ENCODE measurements around the gene ASIC2. TPM values are rescaled to one million over a fixed set of nuclear protein-coding genes. Genes with fewer than 3 reads are reported as not detected.

The ASIC2 gene
- total and polyA plus RNA-seq, 7 donors = 0.01 TPM; not detected in 6

GRCh38 chr17:33099252-33099651, 193.8 kb downstream of the ASIC2 start:
- ATAC-seq (no peak), DNase-seq (no peak)
- H3K27ac ChIP-seq = no peak overlapping the region
- no peaks in the 10 kb centered on the region for H3K9me3 ChIP-seq
- 81 to 91% (median 81%) methylated on average over 6 of the region's 6 CpGs for WGBS, 3 donors
- intact Hi-C loops (cut with DNase I) = loop anchor here in 1 of 2 donors (10.0 kb wide), 1 partner anchor 56 kb away; no protein-coding TSS in a partner anchor
- no peaks in the 10 kb centered on the region for H3K4me1 ChIP-seq
- H3K4me3 ChIP-seq = no peak overlapping the region
- no peak for TF ChIP-seq CTCF (IDR thresholded peaks at IDR 0.05)
- no peaks in the 10 kb centered on the region for H3K27me3 ChIP-seq (ENCODE audit: insufficient read depth in 3 of 3, low read length in 2 of 3)
- no peaks in the 10 kb centered on the region for H3K36me3 ChIP-seq (ENCODE audit: insufficient read depth in 1 of 2, low read depth in 1 of 2)

GRCh38 chr17:33097411-33097810, 195.7 kb downstream of the ASIC2 start:
- WGBS, 3 donors = 60 to 65% (median 64%) methylated on average over 8 of the region's 8 CpGs

GRCh38 chr17:33096161-33096560, 196.9 kb downstream of the ASIC2 start:
- intact Hi-C loops (cut with DNase I) = loop anchor here in 1 of 2 donors (10.0 kb wide), 1 partner anchor 59 kb away; no protein-coding TSS in a partner anchor
- H3K4me3 ChIP-seq = no peak overlapping the region

More at GRCh38 chr17:33097411-33097810, 195.7 kb downstream of the ASIC2 start:
- TF ChIP-seq CTCF (IDR thresholded peaks at IDR 0.05) = no peak
- no peaks in the 10 kb centered on the region for H3K9me3 ChIP-seq
- no peak overlapping the region for H3K4me3 ChIP-seq
- peaks cover 0 to 3% (median 0%) of the 10 kb centered on the region in 3 donors for H3K27me3 ChIP-seq (ENCODE audit: insufficient read depth in 3 of 3, low read length in 2 of 3)
- ATAC-seq = no peak
- no peak for DNase-seq
- no peak overlapping the region for H3K27ac ChIP-seq
- no peaks in the 10 kb centered on the region for H3K4me1 ChIP-seq
- H3K36me3 ChIP-seq (ENCODE audit: insufficient read depth in 1 of 2, low read depth in 1 of 2) = no peaks in the 10 kb centered on the region
- intact Hi-C loops (cut with DNase I) = loop anchor here in 1 of 2 donors (10.0 kb wide), 1 partner anchor 57 kb away; no protein-coding TSS in a partner anchor

GRCh38 chr17:33091271-33091670, 201.8 kb downstream of the ASIC2 start:
- H3K9me3 ChIP-seq = no peaks in the 10 kb centered on the region
- intact Hi-C loops (cut with DNase I) = loop anchor here in 1 of 2 donors (10.0 kb wide), 1 partner anchor 64 kb away; no protein-coding TSS in a partner anchor
- no peak for DNase-seq
- no peak for TF ChIP-seq CTCF (IDR thresholded peaks at IDR 0.05)
- no peaks in the 10 kb centered on the region for H3K36me3 ChIP-seq (ENCODE audit: insufficient read depth in 1 of 2, low read depth in 1 of 2)
- WGBS, 3 donors = 59 to 66% (median 60%) methylated on average over 5 of the region's 5 CpGs
- no peak overlapping the region for H3K4me3 ChIP-seq
- H3K27ac ChIP-seq = no peak overlapping the region
- peaks cover 0 to 9% (median 3%) of the 10 kb centered on the region in 3 donors for H3K27me3 ChIP-seq (ENCODE audit: insufficient read depth in 3 of 3, low read length in 2 of 3)
- ATAC-seq = no peak
- H3K4me1 ChIP-seq = no peaks in the 10 kb centered on the region

More at GRCh38 chr17:33096161-33096560, 196.9 kb downstream of the ASIC2 start:
- Histone ChIP-seq H3K36me3 (ENCODE audit: insufficient read depth in 1 of 2, low read depth in 1 of 2) (no peaks in the 10 kb centered on the region), H3K4me1 (no peaks in the 10 kb centered on the region), H3K27ac (no peak overlapping the region), H3K9me3 (no peaks in the 10 kb centered on the region), H3K27me3 (ENCODE audit: insufficient read depth in 3 of 3, low read length in 2 of 3) (peaks cover 0 to 3% (median 0%) of the 10 kb centered on the region in 3 donors)
- ATAC-seq = no peak
- DNase-seq = no peak
- WGBS, 3 donors = 39 to 51% (median 50%) methylated on average over 4 of the region's 4 CpGs
- TF ChIP-seq CTCF (IDR thresholded peaks at IDR 0.05) = no peak

GRCh38 chr17:33090806-33091205, 202.3 kb downstream of the ASIC2 start:
- Histone ChIP-seq H3K4me3 (no peak overlapping the region), H3K9me3 (no peaks in the 10 kb centered on the region), H3K4me1 (no peaks in the 10 kb centered on the region), H3K36me3 (ENCODE audit: insufficient read depth in 1 of 2, low read depth in 1 of 2) (no peaks in the 10 kb centered on the region), H3K27me3 (ENCODE audit: insufficient read depth in 3 of 3, low read length in 2 of 3) (peaks cover 0 to 9% (median 3%) of the 10 kb centered on the region in 3 donors), H3K27ac (no peak overlapping the region)
- no peak for ATAC-seq
- no peak for TF ChIP-seq CTCF (IDR thresholded peaks at IDR 0.05)
- 36 to 67% (median 50%) methylated on average over 1 of the region's 1 CpG for WGBS, 3 donors
- intact Hi-C loops (cut with DNase I) = loop anchor here in 1 of 2 donors (10.0 kb wide), 1 partner anchor 64 kb away; no protein-coding TSS in a partner anchor
- DNase-seq = no peak
